HG03064 (cell line): Measurements from ENCODE around the gene ANKRD60.

Source experiments
- ATAC-seq: cut with Tn5 transposase; IDR thresholded peaks from one replicate; pipeline ENCODE4 v1.9.1; 2021; ENCODE audit warnings: low read depth; ENCODE audit not compliant: unreplicated experiment

Gene ANKRD60, protein sequence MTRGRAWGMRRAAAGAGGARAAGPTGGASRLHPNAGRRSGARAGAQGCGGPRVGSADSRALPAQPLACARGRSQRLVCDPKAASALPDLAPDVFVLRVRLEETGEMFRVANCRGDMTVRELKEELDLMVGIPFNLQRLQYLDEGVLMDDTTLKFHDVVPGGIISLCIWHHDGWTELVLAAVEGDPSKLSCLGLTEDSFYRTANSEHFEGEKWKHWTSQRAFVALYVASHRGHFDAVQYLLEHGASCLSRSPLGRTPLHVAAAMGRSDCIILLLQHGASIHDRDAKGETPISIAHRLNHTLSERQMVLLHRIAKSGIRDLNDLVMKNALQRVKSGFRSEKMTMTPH

DNA sequence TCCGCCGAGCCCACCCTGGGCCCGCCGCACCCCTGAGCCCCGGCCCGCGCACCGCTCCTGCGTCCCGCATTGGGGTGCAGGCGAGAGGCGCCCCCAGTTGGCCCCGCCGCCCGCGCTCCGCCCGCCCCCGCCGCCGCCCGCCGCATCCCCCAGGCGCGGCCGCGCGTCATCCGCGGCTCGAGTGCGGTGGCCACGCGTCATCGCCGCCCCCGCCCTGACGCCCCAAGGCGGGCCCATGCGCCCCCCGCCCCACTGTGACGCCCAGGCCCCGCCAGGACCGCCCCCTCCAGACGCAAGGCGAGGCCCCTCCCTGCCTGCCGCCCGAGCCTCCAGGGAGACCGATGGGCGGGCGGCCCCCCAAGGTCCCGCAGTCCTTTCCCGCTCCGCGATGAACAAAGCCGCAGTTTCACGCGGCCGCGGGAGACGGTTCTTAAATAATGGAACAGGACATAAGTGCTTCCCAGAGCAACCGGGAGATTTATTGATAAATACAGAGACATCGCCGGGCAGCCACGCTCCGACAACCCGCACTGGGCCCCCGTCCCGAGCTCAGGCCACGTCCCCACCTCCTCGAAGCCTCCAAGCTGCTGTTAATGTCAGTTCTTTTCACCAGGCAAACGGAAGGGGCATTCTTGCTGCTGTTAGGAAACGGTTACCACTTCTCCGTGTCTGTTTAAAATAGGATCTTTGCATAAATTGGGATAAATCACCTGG, at the start of gene ANKRD60:
Gene ANKRD60, minus strand, starts transcription at position 170 of the 714 bp plus-strand sequence. Its CDS starts 0 bp downstream, at position 170.
- ATAC-seq, result no peak

- no peak for ATAC-seq
These were observed 49.4 kb upstream of the ANKRD60 start for GRCh38 chr20:58277578-58278472.

DNA sequence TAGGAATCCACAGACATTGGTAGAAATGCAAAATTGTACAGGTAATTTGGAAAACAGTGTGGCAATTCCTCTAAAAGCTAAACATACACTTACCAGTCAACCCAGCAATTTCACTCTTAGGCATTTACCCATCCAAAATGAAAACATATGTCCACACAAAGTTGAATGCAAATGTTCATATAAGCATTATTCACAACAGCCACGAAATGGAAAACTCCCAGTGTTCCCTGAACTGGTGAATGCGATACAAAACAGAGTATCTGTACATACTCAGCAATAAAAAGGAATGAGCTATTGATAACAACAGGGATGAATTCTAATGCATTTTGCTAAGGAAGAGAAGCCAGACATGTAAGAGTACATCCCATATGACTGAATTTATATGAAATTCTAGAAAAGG, 48.7 kb upstream of the ANKRD60 start:
- no peak for ATAC-seq

GRCh38 chr20:58274384-58274783, 45.9 kb upstream of the ANKRD60 start:
- ATAC-seq, result no peak

GRCh38 chr20:58271606-58272351, 43.3 kb upstream of the ANKRD60 start:
- no peak for ATAC-seq

GRCh38 chr20:58268936-58269619, 40.6 kb upstream of the ANKRD60 start:
- ATAC-seq, result no peak

GRCh38 chr20:58268421-58268821, 40.0 kb upstream of the ANKRD60 start:
- ATAC-seq, result no peak

- no peak for ATAC-seq
These were observed 39.1 kb upstream of the ANKRD60 start for GRCh38 chr20:58267389-58268215.

- ATAC-seq, result no peak
These were observed 35.8 kb upstream of the ANKRD60 start for GRCh38 chr20:58264271-58264670.

DNA sequence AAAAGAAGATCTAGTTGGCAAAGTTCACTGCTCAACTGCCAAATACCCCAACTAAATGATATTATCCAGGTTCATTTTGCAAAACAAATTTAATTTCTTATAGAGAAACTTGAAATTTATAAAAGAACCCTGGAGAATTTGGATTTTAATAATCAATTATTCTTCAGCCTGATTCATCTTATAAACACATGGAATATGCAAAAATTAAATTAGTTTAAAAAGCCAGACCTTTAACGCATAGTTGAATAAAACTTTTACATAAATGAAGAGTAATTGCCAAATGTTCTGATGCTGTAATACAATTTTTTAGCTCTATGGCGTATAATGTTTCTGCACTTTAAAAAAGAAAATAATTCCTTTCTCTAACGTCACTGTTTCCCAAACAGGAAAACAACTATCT, 33.2 kb upstream of the ANKRD60 start:
- no peak for ATAC-seq

- no peak for ATAC-seq
These were observed 31.6 kb upstream of the ANKRD60 start for GRCh38 chr20:58260006-58260405.

- no peak for ATAC-seq
These were observed 28.4 kb upstream of the ANKRD60 start for GRCh38 chr20:58256842-58257241.

GRCh38 chr20:58256307-58256706, 27.9 kb upstream of the ANKRD60 start:
- ATAC-seq, result no peak

DNA sequence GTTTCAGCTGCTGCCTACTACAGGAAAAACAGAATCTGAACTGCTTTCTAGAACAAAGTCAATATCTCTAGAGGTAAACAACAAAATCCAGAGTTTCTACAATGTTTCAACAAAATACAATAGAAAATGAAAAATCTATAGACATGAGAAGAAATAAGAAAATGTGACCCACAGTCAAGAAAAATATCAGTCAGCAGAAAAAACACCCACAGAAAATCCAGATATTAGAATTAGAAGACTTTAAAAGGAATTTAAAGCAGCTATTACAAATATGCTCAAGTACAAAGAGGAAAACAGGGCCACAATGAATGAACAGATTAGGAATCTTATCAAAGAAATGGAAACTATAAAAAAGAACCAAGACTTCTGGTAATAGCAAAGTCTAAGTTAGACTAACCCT, 26.4 kb upstream of the ANKRD60 start:
- ATAC-seq, result no peak

DNA sequence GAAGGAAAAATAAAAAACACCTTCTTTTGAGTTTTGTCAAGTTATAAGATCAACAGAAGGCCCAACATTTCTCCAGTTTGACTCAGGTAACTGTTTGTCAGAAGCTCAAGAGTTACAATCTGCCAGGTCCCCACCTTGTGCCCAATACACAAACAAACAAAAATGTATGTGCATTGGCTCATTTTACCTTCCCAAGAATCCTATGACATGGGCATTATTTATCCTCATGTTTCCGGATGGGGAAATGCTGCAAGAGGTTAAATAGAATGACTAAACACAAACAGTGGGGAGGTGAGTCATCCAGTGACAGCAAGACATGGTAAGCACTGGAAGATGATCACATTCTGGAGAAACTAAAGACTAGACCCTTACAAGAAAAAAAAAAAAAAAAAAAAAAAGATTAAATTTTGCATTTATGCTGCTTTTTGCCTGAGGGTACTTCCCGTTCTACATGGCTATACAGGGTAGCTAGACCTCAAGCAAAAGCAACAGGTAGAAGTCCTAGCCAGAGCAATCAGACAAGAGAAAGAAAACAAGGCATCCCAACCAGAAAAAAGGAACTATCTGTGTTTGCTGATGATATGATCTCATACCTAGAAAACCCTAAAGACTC, 23.6 kb upstream of the ANKRD60 start:
- no peak for ATAC-seq

DNA sequence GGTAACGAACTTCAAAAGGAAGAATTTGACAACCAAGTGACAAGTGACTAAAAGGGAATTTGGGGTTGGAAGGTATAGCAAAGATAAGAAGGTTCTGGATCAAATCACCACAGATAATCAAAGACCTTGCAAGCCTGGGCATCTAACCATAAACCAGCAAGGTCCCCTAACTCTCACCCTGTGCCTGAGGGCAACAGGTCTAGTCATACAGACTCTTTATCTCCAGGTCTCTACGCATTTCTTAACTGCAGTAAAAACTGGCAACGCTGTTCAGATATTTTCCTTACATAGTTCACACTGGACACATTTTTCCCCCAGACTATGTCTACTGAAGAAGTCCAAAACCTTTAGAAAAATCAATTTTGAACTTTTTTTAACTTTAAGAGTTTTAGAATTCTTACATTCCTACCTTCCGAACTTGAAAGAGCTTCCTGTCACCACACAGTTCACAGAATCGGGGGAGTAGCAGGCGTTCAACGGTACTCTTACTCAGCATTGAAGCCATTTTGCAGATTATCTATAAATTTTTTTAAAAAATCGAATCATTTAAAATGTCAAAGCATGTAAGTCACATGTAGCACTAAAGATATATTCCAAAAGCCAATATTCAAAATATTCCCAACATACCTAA, 23.0 kb upstream of the ANKRD60 start:
- no peak for ATAC-seq

DNA sequence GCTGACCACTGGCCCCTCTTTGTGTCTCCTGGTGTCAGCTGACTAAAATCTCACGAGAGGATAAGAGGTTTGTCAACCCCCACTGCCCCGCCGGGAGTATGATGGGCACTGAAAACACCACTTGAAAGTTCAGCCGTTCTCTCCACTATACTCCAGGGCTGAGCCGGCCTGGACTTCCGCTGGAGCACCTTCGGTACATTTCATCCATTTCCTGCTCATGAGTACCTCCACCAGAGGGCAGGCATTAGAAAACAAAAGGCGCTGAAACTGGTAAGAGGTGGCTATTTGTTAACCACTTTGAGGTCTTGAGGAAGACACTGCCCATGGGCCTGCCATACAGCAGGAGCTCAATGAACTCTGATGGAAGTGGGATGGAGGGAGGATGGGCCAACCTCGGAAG, 17.9 kb upstream of the ANKRD60 start:
- ATAC-seq, result no peak

GRCh38 chr20:58245931-58246330, 17.5 kb upstream of the ANKRD60 start:
- no peak for ATAC-seq
